Activated CD4-positive, alpha-beta T cell treated with anti-CD3 and anti-CD28 coated beads, Interleukin-2, amount 10 ng/mL, durations not matched to agents 7 days and 5 days (primary cell): Measurements from ENCODE around the gene ARRDC3. TPM values are rescaled to one million over a fixed set of nuclear protein-coding genes. Genes with fewer than 3 reads are reported as not detected.
"Not testable (repeated sequence)": the region's sequence is repeated elsewhere in the genome, so short reads cannot be mapped to it uniquely, and the experiment has no call there.

ENCODE experiments used
- CTCF ChIA-PET: fragments of 350-600 bp; sonication (Branson Sonifier 250); formaldehyde crosslinking; loops from one replicate; lab custom pipeline; 2021; ENCODE audit warnings: antibody characterized with exemption; lab: Charles Lee
- POLR2A ChIA-PET: fragments of 350-600 bp; sonication (Branson Sonifier 250); formaldehyde crosslinking; loops from one replicate; lab custom pipeline; 2021; ENCODE audit warnings: antibody characterized with exemption; lab: Charles Lee
- DNase-seq: peaks from one replicate; pipeline ENCODE4 v3.0.0-alpha.2; 2020
- H3K27ac Mint-ChIP-seq: one replicate; pipeline ENCODE4 v1.8.0; 2021; ENCODE audit warnings: mild to moderate bottlenecking, moderate library complexity, mixed read lengths
- H3K27me3 Mint-ChIP-seq: one replicate; pipeline ENCODE4 v1.8.0; 2021; ENCODE audit warnings: mixed read lengths
- H3K36me3 Mint-ChIP-seq: one replicate; pipeline ENCODE4 v1.8.0; 2021; ENCODE audit warnings: low read depth, mixed read lengths
- H3K4me1 Mint-ChIP-seq: one replicate; pipeline ENCODE4 v1.8.0; 2021; ENCODE audit warnings: mixed read lengths
- H3K4me3 Mint-ChIP-seq: one replicate; pipeline ENCODE4 v1.8.0; 2021; ENCODE audit warnings: mild to moderate bottlenecking, moderate library complexity, mixed read lengths
- H3K9me3 Mint-ChIP-seq: one replicate; pipeline ENCODE4 v1.8.0; 2021; ENCODE audit warnings: mixed read lengths
- total RNA-seq, 2 experiments: library from RNA; stranded (reverse); gene quantifications; one replicate each; pipeline ENCODE4 v1.2.3, GENCODE V29; 2021

ARRDC3 gene
- total RNA-seq, 2 experiments from 2014 or later = 34.1 to 35.0 TPM

- Mint-ChIP-seq H3K9me3 (no peaks in the 10 kb centered on the region), H3K27me3 (peaks cover 6% of the 10 kb centered on the region), H3K4me3 (no peak overlapping the region), H3K4me1 (peaks cover 29% of the 10 kb centered on the region), H3K27ac (no peak overlapping the region), H3K36me3 (no peaks in the 10 kb centered on the region)
- POLR2A ChIA-PET = interaction anchor here (1.1 kb wide), 1 partner anchor 54 kb away, joined by 4 read pairs; the partner anchor contains the start of gene ARRDC3
- no peak for DNase-seq
- CTCF ChIA-PET = interaction anchor here (0.8 to 2.0 kb wide), 4 partner anchors 9 to 58 kb away, joined by 3 to 8 read pairs (median 4); no protein-coding TSS in a partner anchor
Observed at GRCh38 chr5:91328743-91329142, 54.4 kb downstream of the ARRDC3 start.

GRCh38 chr5:91322981-91323380 is 60.1 kb downstream of the ARRDC3 start:
- H3K36me3 Mint-ChIP-seq, H3K27ac Mint-ChIP-seq, H3K4me1 Mint-ChIP-seq, H3K27me3 Mint-ChIP-seq, H3K9me3 Mint-ChIP-seq, DNase-seq, POLR2A ChIA-PET, H3K4me3 Mint-ChIP-seq, CTCF ChIA-PET: not testable (repeated sequence)

- DNase-seq = no peak
- Mint-ChIP-seq H3K27ac (no peak overlapping the region), H3K27me3 (no peaks in the 10 kb centered on the region), H3K9me3 (no peaks in the 10 kb centered on the region), H3K4me1 (peaks cover 15% of the 10 kb centered on the region), H3K4me3 (no peak overlapping the region), H3K36me3 (no peaks in the 10 kb centered on the region)
- CTCF ChIA-PET = interaction anchor here (1.7 kb wide), 1 partner anchor 10 kb away, joined by 8 read pairs; no protein-coding TSS in a partner anchor
- POLR2A ChIA-PET = no interaction called here
Observed at GRCh38 chr5:91319667-91320066, 63.5 kb downstream of the ARRDC3 start.

GRCh38 chr5:91318724-91319123 is 64.4 kb downstream of the ARRDC3 start:
- Mint-ChIP-seq H3K27me3 (no peaks in the 10 kb centered on the region), H3K9me3 (no peaks in the 10 kb centered on the region), H3K27ac (no peak overlapping the region), H3K36me3 (no peaks in the 10 kb centered on the region), H3K4me1 (peaks cover 23% of the 10 kb centered on the region), H3K4me3 (no peak overlapping the region)
- peak; percentile 10 for DNase-seq
- ChIA-PET CTCF (no interaction called here), POLR2A (interaction anchor here (0.6 kb wide), 1 partner anchor 95 kb away, joined by 3 read pairs; no protein-coding TSS in a partner anchor)
